Transverse colon (tissue), 4 donors: ENCODE results near the gene HCST.

Source experiments
- CTCF ChIP-seq, 5 experiments: fragments of 200-600 bp in 3 of 5; fragments of 450-650 bp in 2 of 5; sonication (generic) in 3 of 5; IDR thresholded peaks; 1 replicate in 2 of 5; 2 replicates in 3 of 5; pipeline ENCODE4 v1.5.1; 2016 to 2017; ENCODE audit warnings: antibody characterized with exemption in 5 of 5, inconsistent platforms in 3 of 5, mild to moderate bottlenecking in 2 of 5, moderate library complexity in 1 of 5
- POLR2A ChIP-seq: fragments of 450-650 bp; IDR thresholded peaks from one replicate; pipeline ENCODE4 v1.6.1; 2016; ENCODE audit warnings: antibody characterized with exemption, mild to moderate bottlenecking, moderate library complexity
- POLR2AphosphoS5 ChIP-seq, 3 donors: sonication (generic); formaldehyde crosslinking; IDR thresholded peaks; one replicate each; pipeline ENCODE4 v1.6.1; 2016; ENCODE audit warnings: antibody characterized with exemption in 3 of 3

- TF ChIP-seq POLR2AphosphoS5 (IDR thresholded peaks at IDR 0.05): no peak
- TF ChIP-seq CTCF (IDR thresholded peaks at IDR 0.05): no peak
- no peak for TF ChIP-seq POLR2A
These were observed 12.8 kb upstream of the HCST start for GRCh38 chr19:35889370-35890112.
